Caco-2 (cell line): Measurements from ENCODE around the gene NAGLU. TPM values are rescaled to one million over a fixed set of nuclear protein-coding genes. Genes with fewer than 3 reads are reported as not detected.

Experiments used
- BruUV-seq: library from RNA; stranded (reverse); fragments of 400-500 nt; replicated peaks from 2 replicates; lab custom pipeline; 2021; lab: Mats Ljungman, UMichigan
- CTCF ChIA-PET: fragments of 300-600 bp; sonication (Branson Sonifier 250); formaldehyde crosslinking; loops from one replicate; lab custom pipeline; 2022; ENCODE audit warnings: antibody characterized with exemption; lab: Charles Lee
- POLR2A ChIA-PET: fragments of 300-600 bp; sonication (Branson Sonifier 250); formaldehyde crosslinking; loops from one replicate; lab custom pipeline; 2022; ENCODE audit warnings: antibody characterized with exemption; lab: Charles Lee
- DNase-seq, 2 experiments: peaks; one replicate each; pipeline versions ENCODE4 v3.0.0 to v3.0.0-alpha.2; 2020 to 2022
- H3K27me3 ChIP-seq: replicated peaks from 2 replicates; pipeline ENCODE4 v1.6.0; 2011; ENCODE audit warnings: low read length; ENCODE audit not compliant: control insufficient read depth, insufficient read depth
- H3K36me3 ChIP-seq: 2 replicates; pipeline ENCODE4 v1.5.1; 2011; ENCODE audit warnings: low read length; ENCODE audit not compliant: control insufficient read depth, insufficient read depth
- H3K4me1 ChIP-seq: fragments of 250-450 bp; sonication (Bioruptor Pico); 2 replicates; pipeline ENCODE4 v1.5.1; 2020; ENCODE audit warnings: mild to moderate bottlenecking
- H3K4me3 ChIP-seq: 2 replicates; pipeline ENCODE4 v1.5.1; 2011; ENCODE audit warnings: low read depth, mild to moderate bottlenecking, control low read depth, low read length
- H3K9me3 ChIP-seq: fragments of 250-450 bp; sonication (Bioruptor Pico); 2 replicates; pipeline ENCODE4 v1.5.1; 2020; ENCODE audit warnings: mild to moderate bottlenecking, moderate library complexity
- H3K27ac Mint-ChIP-seq: one replicate; pipeline ENCODE4 v1.8.0; 2022; ENCODE audit warnings: mixed read lengths; ENCODE audit not compliant: unreplicated experiment
- H3K27me3 Mint-ChIP-seq: one replicate; pipeline ENCODE4 v1.8.0; 2022; ENCODE audit warnings: mixed read lengths; ENCODE audit not compliant: insufficient read depth, unreplicated experiment
- H3K36me3 Mint-ChIP-seq: one replicate; pipeline ENCODE4 v1.8.0; 2022; ENCODE audit warnings: mild to moderate bottlenecking, mixed read lengths; ENCODE audit not compliant: insufficient read depth, unreplicated experiment
- H3K4me1 Mint-ChIP-seq: one replicate; pipeline ENCODE4 v1.8.0; 2022; ENCODE audit warnings: low read depth, mixed read lengths; ENCODE audit not compliant: unreplicated experiment
- H3K4me3 Mint-ChIP-seq: one replicate; pipeline ENCODE4 v1.8.0; 2022; ENCODE audit warnings: mild to moderate bottlenecking, moderate library complexity, mixed read lengths; ENCODE audit not compliant: unreplicated experiment
- H3K9me3 Mint-ChIP-seq: one replicate; pipeline ENCODE4 v1.8.0; 2022; ENCODE audit warnings: mixed read lengths; ENCODE audit not compliant: unreplicated experiment
- intact Hi-C: fragments of 100-400 bp; cut with micrococcal nuclease; formaldehyde crosslinking; loops from one replicate; pipeline ENCODE4 v1.10.0; 2022; ENCODE audit not compliant: unreplicated experiment
- total RNA-seq: library from RNA; stranded (reverse); gene quantifications from 2 replicates; pipeline ENCODE4 v1.2.3, GENCODE V29; 2022
- TF ChIP-seq, protein P1 (sequence below), 2 experiments: fragments of 200-600 bp in 1 of 2; IDR thresholded peaks; 1 replicate in 1 of 2; 2 replicates in 1 of 2; pipeline versions ENCODE4 v1.5.1 to v1.8.0; 2011 to 2022; ENCODE audit warnings: antibody characterized with exemption in 1 of 2, control low read depth in 1 of 2, inconsistent platforms in 1 of 2, low read depth in 1 of 2, low read length in 1 of 2, mild to moderate bottlenecking in 1 of 2, moderate library complexity in 1 of 2; ENCODE audit not compliant: insufficient read depth in 1 of 2, severe bottlenecking in 1 of 2, unreplicated experiment in 1 of 2

Gene NAGLU
- total RNA-seq, 1 experiment from 2014 or later = 28.7 TPM

DNA sequence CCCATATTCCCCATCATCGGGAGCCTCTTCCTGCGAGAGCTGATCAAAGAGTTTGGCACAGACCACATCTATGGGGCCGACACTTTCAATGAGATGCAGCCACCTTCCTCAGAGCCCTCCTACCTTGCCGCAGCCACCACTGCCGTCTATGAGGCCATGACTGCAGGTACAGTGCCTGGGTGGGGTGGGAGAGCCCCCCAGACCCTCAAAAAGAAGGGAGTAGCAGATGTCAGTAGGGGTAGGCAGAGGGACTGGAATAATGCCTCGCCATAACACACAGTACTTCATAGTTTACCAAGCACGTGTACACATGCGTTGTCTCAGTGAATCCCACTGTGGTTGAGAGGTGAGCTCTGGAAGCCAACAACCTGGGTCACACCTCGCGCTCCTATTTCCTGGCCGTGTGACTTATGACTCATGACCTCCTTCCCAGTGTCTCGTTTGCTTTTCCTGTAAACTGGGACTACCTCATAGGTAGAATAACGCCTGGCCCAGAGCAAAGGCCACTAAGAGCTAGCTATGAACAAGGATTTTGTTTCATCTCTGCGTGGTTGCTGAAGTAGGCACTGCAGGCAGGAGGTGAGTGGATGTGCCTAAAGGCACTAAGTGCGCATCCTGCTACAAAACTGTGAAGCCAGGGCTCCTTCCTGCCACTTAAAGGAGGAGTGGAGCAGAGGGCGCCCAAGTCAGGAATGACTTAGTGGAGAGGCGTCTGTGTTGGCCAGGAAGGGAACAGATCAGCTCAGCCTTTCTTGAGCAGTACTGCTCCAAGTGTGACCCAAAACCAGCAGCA is 5.2 kb downstream of the NAGLU start:
- Mint-ChIP-seq H3K27ac (peak overlapping the region; percentile 74), H3K4me1 (peaks cover 14% of the 10 kb centered on the region)
- CTCF ChIA-PET = interaction anchor here (0.6 to 2.0 kb wide), 7 partner anchors 13 to 1474 kb away, joined by 3 to 9 read pairs (median 5); partner anchors contain the start of gene PSMC3IP

DNA sequence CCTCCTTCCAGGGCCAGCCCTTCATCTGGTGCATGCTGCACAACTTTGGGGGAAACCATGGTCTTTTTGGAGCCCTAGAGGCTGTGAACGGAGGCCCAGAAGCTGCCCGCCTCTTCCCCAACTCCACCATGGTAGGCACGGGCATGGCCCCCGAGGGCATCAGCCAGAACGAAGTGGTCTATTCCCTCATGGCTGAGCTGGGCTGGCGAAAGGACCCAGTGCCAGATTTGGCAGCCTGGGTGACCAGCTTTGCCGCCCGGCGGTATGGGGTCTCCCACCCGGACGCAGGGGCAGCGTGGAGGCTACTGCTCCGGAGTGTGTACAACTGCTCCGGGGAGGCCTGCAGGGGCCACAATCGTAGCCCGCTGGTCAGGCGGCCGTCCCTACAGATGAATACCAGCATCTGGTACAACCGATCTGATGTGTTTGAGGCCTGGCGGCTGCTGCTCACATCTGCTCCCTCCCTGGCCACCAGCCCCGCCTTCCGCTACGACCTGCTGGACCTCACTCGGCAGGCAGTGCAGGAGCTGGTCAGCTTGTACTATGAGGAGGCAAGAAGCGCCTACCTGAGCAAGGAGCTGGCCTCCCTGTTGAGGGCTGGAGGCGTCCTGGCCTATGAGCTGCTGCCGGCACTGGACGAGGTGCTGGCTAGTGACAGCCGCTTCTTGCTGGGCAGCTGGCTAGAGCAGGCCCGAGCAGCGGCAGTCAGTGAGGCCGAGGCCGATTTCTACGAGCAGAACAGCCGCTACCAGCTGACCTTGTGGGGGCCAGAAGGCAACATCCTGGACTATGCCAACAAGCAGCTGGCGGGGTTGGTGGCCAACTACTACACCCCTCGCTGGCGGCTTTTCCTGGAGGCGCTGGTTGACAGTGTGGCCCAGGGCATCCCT is 7.4 kb downstream of the NAGLU start:
- CTCF ChIA-PET = no interaction called here

More for the DNA sequence above, 5.2 kb downstream of the NAGLU start:
- H3K27me3 Mint-ChIP-seq = no peaks in the 10 kb centered on the region
- POLR2A ChIA-PET = interaction anchor here (0.6 to 1.0 kb wide), 3 partner anchors 9 to 21 kb away, joined by 3 to 5 read pairs (median 3); no protein-coding TSS in a partner anchor
- H3K27me3 ChIP-seq = no peaks in the 10 kb centered on the region
- TF ChIP-seq, protein P1, sequence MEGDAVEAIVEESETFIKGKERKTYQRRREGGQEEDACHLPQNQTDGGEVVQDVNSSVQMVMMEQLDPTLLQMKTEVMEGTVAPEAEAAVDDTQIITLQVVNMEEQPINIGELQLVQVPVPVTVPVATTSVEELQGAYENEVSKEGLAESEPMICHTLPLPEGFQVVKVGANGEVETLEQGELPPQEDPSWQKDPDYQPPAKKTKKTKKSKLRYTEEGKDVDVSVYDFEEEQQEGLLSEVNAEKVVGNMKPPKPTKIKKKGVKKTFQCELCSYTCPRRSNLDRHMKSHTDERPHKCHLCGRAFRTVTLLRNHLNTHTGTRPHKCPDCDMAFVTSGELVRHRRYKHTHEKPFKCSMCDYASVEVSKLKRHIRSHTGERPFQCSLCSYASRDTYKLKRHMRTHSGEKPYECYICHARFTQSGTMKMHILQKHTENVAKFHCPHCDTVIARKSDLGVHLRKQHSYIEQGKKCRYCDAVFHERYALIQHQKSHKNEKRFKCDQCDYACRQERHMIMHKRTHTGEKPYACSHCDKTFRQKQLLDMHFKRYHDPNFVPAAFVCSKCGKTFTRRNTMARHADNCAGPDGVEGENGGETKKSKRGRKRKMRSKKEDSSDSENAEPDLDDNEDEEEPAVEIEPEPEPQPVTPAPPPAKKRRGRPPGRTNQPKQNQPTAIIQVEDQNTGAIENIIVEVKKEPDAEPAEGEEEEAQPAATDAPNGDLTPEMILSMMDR (IDR thresholded peaks at IDR 0.05; ENCODE audit: insufficient read depth in 1 of 2, low read depth in 1 of 2, low read length in 1 of 2, severe bottlenecking in 1 of 2, unreplicated experiment in 1 of 2) = no peak
- H3K9me3 ChIP-seq = no peaks in the 10 kb centered on the region
- H3K4me3 Mint-ChIP-seq = peak overlapping the region; percentile 45
- no TSS peak for BruUV-seq
- H3K4me1 ChIP-seq = peaks cover 27% of the 10 kb centered on the region
- H3K36me3 ChIP-seq = peaks cover 1% of the 10 kb centered on the region; the same call in 1 of the 2 replicates
- H3K4me3 ChIP-seq = no peak overlapping the region
- H3K36me3 Mint-ChIP-seq = peaks cover 46% of the 10 kb centered on the region
- DNase-seq = peak in 1 of 2 experiments; percentile 73
- intact Hi-C loops = no loop called here
- H3K9me3 Mint-ChIP-seq = no peaks in the 10 kb centered on the region

More for the DNA sequence above, 7.4 kb downstream of the NAGLU start:
- POLR2A ChIA-PET = interaction anchor here (0.8 kb wide), 1 partner anchor 12 kb away, joined by 4 read pairs; no protein-coding TSS in a partner anchor
- no peak for DNase-seq
- H3K36me3 ChIP-seq = peaks cover 1% of the 10 kb centered on the region; the same call in 1 of the 2 replicates
- TF ChIP-seq, protein P1 (IDR thresholded peaks at IDR 0.05; ENCODE audit: insufficient read depth in 1 of 2, low read depth in 1 of 2, low read length in 1 of 2, severe bottlenecking in 1 of 2, unreplicated experiment in 1 of 2) = no peak
- intact Hi-C loops = no loop called here
- no peaks in the 10 kb centered on the region for H3K9me3 ChIP-seq
- peak overlapping the region; percentile 45 for H3K27ac Mint-ChIP-seq
- no peak overlapping the region for H3K4me3 ChIP-seq
- peaks cover 68% of the 10 kb centered on the region for H3K36me3 Mint-ChIP-seq
- no peaks in the 10 kb centered on the region for H3K9me3 Mint-ChIP-seq
- peaks cover 20% of the 10 kb centered on the region for H3K4me1 ChIP-seq
- no peaks in the 10 kb centered on the region for H3K27me3 ChIP-seq
- BruUV-seq = no TSS peak
- peaks cover 14% of the 10 kb centered on the region for H3K4me1 Mint-ChIP-seq
- H3K27me3 Mint-ChIP-seq = no peaks in the 10 kb centered on the region
- H3K4me3 Mint-ChIP-seq = no peak overlapping the region
